Heart left ventricle (tissue), 13 donors: Measurements from ENCODE around the gene NUAK2.

Experiments used
- CTCF ChIP-seq, 12 donors: fragments of 200-600 bp; sonication (generic) in 4 of 12; IDR thresholded peaks; one replicate each; pipeline versions ENCODE4 v1.5.0 to v1.8.0; 2018 to 2022; ENCODE audit warnings: antibody characterized with exemption in 12 of 12, mild to moderate bottlenecking in 5 of 12
- POLR2A ChIP-seq, 2 donors: fragments of 450-650 bp; IDR thresholded peaks; one replicate each; pipeline ENCODE4 v1.6.1; 2017; ENCODE audit warnings: antibody characterized with exemption in 2 of 2, mild to moderate bottlenecking in 2 of 2, moderate library complexity in 2 of 2
- donor health status: ischemic (EF 13 %, LVEDD 7.1; RV severe dilation, severe dysfunction).
- donor health status: DM: no; HTN: yes; CAD: no.
- donor health status: DM: no; HTN: no; CAD: no.
- donor health status: ischemic (EF 25% LVEDD 6.9; RV normal size, moderate dysfunction).
- donor health status: ischemic (EF 25% LVEDD 5.7; RV mildly dilated, moderate dysfunction).
- donor health status: ischemic (EF 35%, LVEDD 5.7; RV mildly dilated, moderate dysfunction).
- donor health status: nonischemic (EF 11% LVEDD 7.7; RV severe dilation, severe dysfunction).
- donor health status: DM: yes; HTN: yes; CAD: no.
- donor health status: PGD.
- donor health status: ischemic (EF 29% LVEDD 5.4; RV normal size, mild dysfunction).
- donor health status: nonischemic (EF 23%, LVEDD 6.1; RV moderate dilation, normal function).

GRCh38 chr1:205351984-205352713 lies 30.6 kb upstream of the NUAK2 start:
- TF ChIP-seq CTCF (IDR thresholded peaks at IDR 0.05) (no peak), POLR2A (IDR thresholded peaks at IDR 0.05) (no peak)
